HG03064 (cell line): ENCODE results near the gene FAM124B.
"Not testable (repeated sequence)": the region's sequence is repeated elsewhere in the genome, so short reads cannot be mapped to it uniquely, and the experiment has no call there.

Experiments used
- ATAC-seq: cut with Tn5 transposase; IDR thresholded peaks from one replicate; pipeline ENCODE4 v1.9.1; 2021; ENCODE audit warnings: low read depth; ENCODE audit not compliant: unreplicated experiment

The FAM124B gene

GRCh38 chr2:224382973-224383555 lies 18.8 kb downstream of the FAM124B start:
- no peak for ATAC-seq

DNA sequence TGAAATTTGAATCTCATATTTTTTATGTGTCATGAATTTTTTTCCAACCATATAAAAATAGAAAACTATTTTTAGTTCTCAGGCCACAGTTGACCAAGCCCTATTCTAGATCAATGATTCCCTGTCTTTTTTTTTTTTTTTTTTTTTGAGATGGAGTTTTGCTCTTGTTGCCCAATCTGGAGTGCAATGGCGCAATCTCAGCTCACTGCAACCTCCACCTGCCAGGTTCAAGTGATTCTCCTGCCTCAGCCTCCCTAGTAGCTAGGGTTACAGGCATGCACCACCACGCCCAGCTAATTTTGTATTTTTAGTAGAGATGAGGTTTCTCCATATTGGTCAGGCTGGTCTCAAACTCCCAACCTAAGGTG lies 19.6 kb downstream of the FAM124B start:
- ATAC-seq: not testable (repeated sequence)

- ATAC-seq: no peak
Measured at GRCh38 chr2:224381521-224382279, 20.2 kb downstream of the FAM124B start.

DNA sequence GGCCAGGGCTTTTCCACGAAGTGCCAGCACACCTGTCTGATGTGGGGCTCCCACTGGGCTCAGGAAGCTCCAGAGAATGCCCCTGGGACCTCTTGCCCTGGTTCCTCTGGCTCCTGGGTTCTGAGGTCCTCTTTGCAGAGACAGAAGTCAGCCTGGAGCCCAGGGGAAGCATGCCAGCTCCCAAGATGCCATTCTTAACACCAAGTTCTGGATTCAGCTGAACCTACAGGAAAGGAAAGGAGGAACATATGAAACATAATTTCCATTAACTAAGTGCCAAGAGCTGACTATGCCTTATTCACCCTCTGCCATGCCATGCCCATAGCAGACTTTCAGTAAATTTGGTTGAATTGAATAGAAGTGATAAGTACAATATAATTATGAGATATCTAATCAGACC lies 21.9 kb downstream of the FAM124B start:
- no peak for ATAC-seq

- ATAC-seq: no peak
Measured at GRCh38 chr2:224379172-224379571, 22.7 kb downstream of the FAM124B start.

DNA sequence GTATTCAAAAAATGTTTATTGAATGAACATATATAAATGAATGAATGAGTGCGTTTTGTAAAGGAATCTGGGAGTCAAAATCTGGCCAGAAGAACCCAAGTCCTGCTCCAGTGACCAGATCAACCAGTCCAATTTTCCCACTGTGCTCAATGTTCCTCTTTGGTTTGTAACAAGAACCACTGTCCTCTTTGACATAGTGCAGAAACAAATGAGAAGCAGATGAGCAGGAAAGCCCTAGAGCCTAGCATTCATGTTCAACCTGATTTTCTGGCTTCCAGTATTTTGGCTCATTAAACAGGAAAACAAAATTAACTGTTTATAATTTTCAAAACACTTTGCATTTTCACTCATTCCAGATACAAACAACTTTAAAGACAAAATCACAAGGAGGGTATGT lies 23.2 kb downstream of the FAM124B start:
- ATAC-seq: no peak

DNA sequence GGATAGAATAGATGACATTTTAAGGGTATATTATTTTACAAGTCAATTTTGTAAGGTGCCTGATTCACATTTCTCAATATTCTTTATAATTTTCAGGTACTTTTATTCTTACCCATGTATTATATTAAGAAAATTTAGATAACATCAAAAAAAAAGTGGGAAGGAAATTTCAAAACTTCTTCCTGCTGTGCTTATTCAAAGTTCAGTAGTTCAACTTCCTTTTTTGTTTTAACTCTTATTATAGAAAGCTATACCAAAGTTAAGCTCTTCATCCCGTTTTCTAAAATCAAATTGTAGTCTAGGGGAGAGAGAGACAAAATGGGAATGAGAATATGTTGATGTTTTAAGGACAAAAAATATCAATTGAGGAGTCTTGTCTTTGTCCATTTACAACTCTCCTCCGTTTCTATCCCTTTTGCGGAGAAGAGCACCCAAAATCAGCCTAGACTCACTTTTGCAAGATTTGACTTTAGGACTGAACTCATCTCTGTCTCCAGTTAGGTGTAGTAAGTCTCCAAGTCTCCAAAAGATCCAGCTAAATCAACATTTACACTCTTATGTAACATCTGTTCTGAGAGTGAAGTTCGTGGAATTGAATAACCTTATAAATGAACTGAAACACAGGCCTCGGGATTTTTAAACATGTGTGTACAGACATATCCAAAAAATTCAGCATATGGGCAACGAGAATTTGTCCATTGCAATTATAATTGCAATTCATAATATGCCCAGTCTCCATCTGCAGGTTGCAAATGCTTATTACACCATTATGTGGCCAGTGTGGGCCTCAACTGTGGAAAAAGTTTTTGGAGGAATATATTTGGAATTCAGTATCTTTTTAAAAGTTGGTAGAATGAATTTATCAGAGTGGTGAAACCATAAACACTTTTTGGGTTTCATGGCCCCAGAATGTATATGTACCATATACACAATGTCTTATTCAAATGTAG lies 23.9 kb downstream of the FAM124B start:
- ATAC-seq: no peak

DNA sequence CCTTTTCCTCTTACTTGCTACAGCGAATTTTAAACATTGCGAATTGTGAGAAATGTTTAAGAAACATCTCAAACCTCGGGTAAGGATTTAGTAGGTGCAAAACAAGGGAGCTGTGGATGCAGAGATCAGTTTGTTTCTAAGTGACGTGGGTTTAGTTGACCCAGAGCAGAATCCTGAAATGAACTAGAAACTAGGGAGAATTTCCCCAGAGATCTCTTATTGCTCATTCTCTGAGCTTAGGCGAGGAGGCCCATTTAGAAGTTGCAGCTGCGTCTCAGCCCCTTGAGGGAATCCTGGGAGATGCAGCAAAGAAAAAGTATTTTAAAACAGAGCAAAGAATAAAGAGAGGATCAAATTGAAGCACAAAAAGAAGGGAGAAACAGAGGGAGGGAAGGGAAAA lies 29.3 kb downstream of the FAM124B start:
- no peak for ATAC-seq

DNA sequence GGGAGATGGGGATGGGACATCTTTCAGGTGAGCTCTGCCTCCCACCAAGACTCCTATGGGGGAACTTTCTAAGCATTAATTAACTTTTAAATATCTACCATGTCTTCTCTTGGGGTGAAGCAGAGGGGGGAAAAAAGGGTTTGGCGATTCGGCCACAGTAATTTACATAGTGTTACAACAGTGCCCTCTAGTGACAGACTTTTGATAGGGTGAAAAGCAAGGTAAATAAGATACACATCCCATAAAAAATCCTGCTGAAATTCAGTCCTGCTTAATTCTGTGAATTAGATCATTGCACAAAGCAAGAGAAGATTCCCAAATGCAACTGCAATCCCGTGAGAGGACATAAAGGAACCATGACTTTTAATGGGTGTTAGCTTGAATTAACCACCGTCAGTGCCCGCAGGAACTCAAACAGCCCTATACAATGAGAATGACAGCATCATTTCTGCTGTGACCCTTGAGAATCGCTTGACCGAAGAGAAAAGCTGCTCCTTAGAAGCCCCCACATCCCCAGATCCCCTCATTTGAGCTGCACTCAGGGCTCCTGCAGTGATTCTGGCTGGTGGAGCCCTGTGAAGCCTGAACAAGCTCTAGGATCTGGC lies 32.8 kb downstream of the FAM124B start:
- no peak for ATAC-seq

- ATAC-seq: no peak
Measured at GRCh38 chr2:224366267-224366844, 35.6 kb downstream of the FAM124B start.

- ATAC-seq: no peak
Measured at GRCh38 chr2:224365331-224365730, 36.6 kb downstream of the FAM124B start.

- no peak for ATAC-seq
Measured at GRCh38 chr2:224363281-224363680, 38.6 kb downstream of the FAM124B start.

DNA sequence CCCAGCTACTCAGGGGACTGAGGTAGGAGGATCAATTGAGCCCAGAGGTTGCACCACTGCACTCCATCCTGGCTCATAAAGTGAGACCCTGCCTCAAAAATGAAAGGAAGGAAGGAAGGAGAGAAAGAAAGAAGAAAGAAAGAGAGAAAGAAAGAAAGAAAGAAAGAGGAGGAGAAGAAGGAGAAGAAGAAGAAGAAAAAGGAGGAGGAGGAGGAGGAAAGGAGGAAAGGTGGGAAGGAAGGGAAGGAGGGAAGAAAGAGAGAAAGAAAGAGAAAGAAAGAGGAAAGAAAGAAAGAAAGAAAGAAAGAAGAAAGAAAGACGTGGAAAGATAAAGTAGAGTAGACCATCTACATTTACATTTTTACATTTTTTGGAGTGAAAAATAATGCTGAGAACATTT lies 39.8 kb downstream of the FAM124B start:
- no peak for ATAC-seq

GRCh38 chr2:224360801-224361251 lies 41.1 kb downstream of the FAM124B start:
- ATAC-seq: no peak

GRCh38 chr2:224359569-224359968 lies 42.3 kb downstream of the FAM124B start:
- ATAC-seq: no peak

- peak; percentile 74 for ATAC-seq
Measured at GRCh38 chr2:224357098-224357901, 44.6 kb downstream of the FAM124B start.

GRCh38 chr2:224354632-224355211 lies 47.2 kb downstream of the FAM124B start:
- ATAC-seq: no peak

DNA sequence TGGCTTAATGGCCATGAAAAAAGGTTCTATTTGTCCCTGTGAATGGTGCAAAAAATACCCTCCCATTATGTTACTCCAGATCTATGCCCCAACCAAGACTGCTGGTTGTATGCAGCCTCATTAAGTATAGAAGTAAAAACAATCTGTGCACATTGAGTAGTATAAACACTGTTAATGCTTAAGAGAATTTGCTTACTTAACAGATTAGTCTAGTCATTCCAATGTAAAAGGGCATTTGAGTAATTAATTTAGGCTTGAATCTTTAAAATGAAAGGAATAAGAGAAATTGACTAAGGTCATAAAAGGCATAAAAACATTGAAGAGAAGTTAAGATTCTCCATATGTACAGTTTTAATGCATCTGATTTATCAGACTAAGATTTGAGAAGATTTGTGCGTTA lies 51.2 kb downstream of the FAM124B start:
- ATAC-seq: no peak

DNA sequence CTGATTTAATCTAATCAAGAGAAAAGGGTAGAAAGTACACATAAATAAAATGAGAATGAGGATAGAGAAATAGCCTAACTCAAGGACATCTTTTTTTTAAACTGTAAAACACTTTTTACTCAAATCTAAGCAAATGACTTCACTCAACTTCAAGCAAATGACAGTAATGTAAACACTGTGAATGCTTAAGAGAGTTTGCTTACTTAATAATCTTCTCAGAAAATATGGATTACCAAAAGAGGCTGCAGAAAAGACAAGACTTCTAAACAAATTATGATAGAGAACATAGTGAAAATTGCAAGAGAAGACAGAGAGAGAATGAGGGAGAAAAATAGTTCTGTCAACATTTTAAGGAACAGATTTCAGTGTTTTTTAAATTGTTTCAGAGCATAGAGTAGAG lies 52.5 kb downstream of the FAM124B start:
- no peak for ATAC-seq
